Ascending aorta (tissue), 2 donors: ENCODE measurements around the gene PPAT. TPM values are rescaled to one million over a fixed set of nuclear protein-coding genes. Genes with fewer than 3 reads are reported as not detected.
"Not testable (repeated sequence)": the region's sequence is repeated elsewhere in the genome, so short reads cannot be mapped to it uniquely, and the experiment has no call there.

Experiments used
- DNase-seq, 2 donors: peaks; one replicate each; pipeline ENCODE4 v3.0.0-alpha.2; 2019; ENCODE audit warnings: low spot score in 2 of 2
- H3K27ac ChIP-seq, 2 donors: fragments of 200-600 bp; sonication (generic); one replicate each; pipeline ENCODE4 v1.5.1; 2016 to 2017; ENCODE audit warnings: mild to moderate bottlenecking in 1 of 2
- H3K27me3 ChIP-seq: fragments of 200-600 bp; sonication (generic); one replicate; pipeline ENCODE4 v1.5.1; 2017
- H3K36me3 ChIP-seq, 2 donors: fragments of 200-600 bp; sonication (generic); one replicate each; pipeline ENCODE4 v1.5.1; 2016
- H3K4me1 ChIP-seq, 2 donors: fragments of 200-600 bp; sonication (generic); one replicate each; pipeline ENCODE4 v1.5.1; 2016 to 2017; ENCODE audit warnings: mild to moderate bottlenecking in 1 of 2
- H3K4me3 ChIP-seq, 2 donors: fragments of 200-600 bp; sonication (generic); one replicate each; pipeline ENCODE4 v1.5.1; 2016 to 2017; ENCODE audit warnings: mild to moderate bottlenecking in 1 of 2
- H3K9me3 ChIP-seq, 2 donors: fragments of 200-600 bp; sonication (generic); one replicate each; pipeline ENCODE4 v1.5.1; 2016
- intact Hi-C: fragments of 100-400 bp; cut with DNase I; formaldehyde crosslinking; loops from one replicate; pipeline ENCODE4 v1.15.1; 2023
- total RNA-seq: library from RNA; depleted of rRNA; stranded (reverse); fragments of >200 nt; gene quantifications from one replicate; pipeline ENCODE4 v1.1.0, GENCODE V29; 2016
- TF ChIP-seq, protein P1 (sequence below), 3 experiments: fragments of 200-600 bp in 2 of 3; fragments of 450-650 bp in 1 of 3; sonication (generic) in 2 of 3; IDR thresholded peaks; one replicate each; pipeline ENCODE4 v1.5.1; 2016 to 2019; ENCODE audit warnings: antibody characterized with exemption in 3 of 3, mild to moderate bottlenecking in 1 of 3, moderate library complexity in 1 of 3

The PPAT gene
- total RNA-seq, 1 donor from 2014 or later: 3.6 TPM

- no peaks in the 10 kb centered on the region for H3K9me3 ChIP-seq
- H3K4me1 ChIP-seq: peaks cover 8 to 22% of the 10 kb centered on the region in 2 donors
- H3K27ac ChIP-seq: peak overlapping the region; percentile 84 to 93
- H3K27me3 ChIP-seq: no peaks in the 10 kb centered on the region
- H3K36me3 ChIP-seq: peaks cover 15 to 25% of the 10 kb centered on the region in 2 donors
- intact Hi-C loops: loop anchor here (5.0 to 10.0 kb wide), 2 partner anchors 41 to 437 kb away; partner anchors contain the start of gene REST
- no peak for DNase-seq
- peak overlapping the region; percentile 93 to 96 for H3K4me3 ChIP-seq
- TF ChIP-seq, protein P1, sequence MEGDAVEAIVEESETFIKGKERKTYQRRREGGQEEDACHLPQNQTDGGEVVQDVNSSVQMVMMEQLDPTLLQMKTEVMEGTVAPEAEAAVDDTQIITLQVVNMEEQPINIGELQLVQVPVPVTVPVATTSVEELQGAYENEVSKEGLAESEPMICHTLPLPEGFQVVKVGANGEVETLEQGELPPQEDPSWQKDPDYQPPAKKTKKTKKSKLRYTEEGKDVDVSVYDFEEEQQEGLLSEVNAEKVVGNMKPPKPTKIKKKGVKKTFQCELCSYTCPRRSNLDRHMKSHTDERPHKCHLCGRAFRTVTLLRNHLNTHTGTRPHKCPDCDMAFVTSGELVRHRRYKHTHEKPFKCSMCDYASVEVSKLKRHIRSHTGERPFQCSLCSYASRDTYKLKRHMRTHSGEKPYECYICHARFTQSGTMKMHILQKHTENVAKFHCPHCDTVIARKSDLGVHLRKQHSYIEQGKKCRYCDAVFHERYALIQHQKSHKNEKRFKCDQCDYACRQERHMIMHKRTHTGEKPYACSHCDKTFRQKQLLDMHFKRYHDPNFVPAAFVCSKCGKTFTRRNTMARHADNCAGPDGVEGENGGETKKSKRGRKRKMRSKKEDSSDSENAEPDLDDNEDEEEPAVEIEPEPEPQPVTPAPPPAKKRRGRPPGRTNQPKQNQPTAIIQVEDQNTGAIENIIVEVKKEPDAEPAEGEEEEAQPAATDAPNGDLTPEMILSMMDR (IDR thresholded peaks at IDR 0.05): no peak
Measured at GRCh38 chr4:56468097-56468422, 32.6 kb upstream of the PPAT start.

DNA sequence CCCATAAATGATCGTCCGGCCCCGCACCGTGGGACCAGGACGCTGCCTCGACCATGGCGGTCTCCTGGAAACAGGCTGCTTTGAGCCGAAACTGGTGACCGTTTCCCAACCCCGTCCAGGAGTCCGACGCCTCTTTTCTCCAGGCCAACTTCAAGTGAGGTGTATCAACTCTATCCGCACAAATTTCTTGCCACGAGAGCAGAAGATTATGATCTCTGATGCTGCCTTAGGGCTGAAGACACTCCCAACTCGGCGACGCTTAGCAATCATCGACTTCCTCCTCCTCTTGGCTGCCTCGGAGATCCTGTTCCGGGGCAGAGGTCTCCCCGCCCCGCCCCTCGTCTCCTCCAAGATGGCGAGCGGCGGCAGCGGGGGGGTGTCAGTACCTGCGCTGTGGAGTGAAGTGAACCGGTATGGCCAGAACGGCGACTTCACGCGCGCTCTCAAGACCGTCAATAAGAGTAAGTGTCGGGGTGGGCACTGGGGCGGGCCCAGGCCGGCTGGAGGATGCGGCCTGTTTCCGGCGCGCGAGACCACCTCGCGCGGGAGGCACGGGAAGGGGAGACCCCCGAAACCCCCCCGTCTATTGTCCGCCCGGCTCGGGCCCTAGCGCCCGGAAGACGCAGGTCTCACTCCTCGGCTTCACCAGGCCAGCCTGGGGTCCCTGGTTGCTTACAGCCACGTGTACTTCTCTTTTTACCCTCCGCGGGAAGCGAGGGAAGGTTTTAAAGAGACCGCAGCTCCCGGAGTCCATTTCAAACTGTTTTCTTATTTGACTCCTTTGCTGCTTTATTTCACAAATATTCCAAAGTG lies 32.1 kb upstream of the PPAT start, which contains the start of gene SRP72:
SRP72 (plus strand) TSS at position 334 of the 813 bp plus-strand sequence; CDS start at position 353, 19 bp downstream.
- TF ChIP-seq, protein P1 (IDR thresholded peaks at IDR 0.05): no peak
- H3K36me3 ChIP-seq: peaks cover 11 to 23% of the 10 kb centered on the region in 2 donors
- peak within 1 kb of the TSS; percentile 84 to 93 for H3K27ac ChIP-seq
- peak within 1 kb of the TSS; percentile 93 to 96 for H3K4me3 ChIP-seq
- no peaks in the 10 kb centered on the region for H3K27me3 ChIP-seq
- peaks cover 8 to 22% of the 10 kb centered on the region in 2 donors for H3K4me1 ChIP-seq
- no peaks in the 10 kb centered on the region for H3K9me3 ChIP-seq
- peak; percentile 66 to 94 for DNase-seq
- intact Hi-C loops: loop anchor here (1.0 to 10.0 kb wide), 5 partner anchors 32 to 437 kb away; partner anchors contain the start of genes AASDH, PPAT and REST

DNA sequence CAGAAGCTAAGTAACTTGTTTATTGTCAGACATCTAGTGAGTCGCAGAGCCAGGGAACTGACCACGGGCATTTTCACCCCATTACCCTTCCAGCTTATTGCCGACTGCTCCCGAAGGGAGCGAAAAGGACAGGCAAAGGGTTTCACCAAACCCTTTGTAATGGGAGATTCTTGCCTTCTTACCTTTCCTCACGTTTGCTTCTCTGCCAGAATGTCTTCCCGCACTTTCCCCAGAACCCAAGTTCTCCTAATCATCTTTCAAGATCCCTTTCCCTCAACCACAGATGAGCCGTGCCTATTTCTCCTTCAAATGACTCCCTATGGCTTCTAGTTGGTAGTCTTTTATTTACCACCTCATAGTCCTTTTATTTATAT lies 31.5 kb upstream of the PPAT start:
- no peak for DNase-seq
- H3K4me3 ChIP-seq: peak overlapping the region; percentile 93 to 96
- intact Hi-C loops: loop anchor here (1.0 to 10.0 kb wide), 5 partner anchors 32 to 438 kb away; partner anchors contain the start of genes AASDH, PPAT and REST
- H3K27ac ChIP-seq: peak overlapping the region; percentile 84 to 93
- TF ChIP-seq, protein P1 (IDR thresholded peaks at IDR 0.05): no peak
- H3K9me3 ChIP-seq: no peaks in the 10 kb centered on the region
- no peaks in the 10 kb centered on the region for H3K27me3 ChIP-seq
- H3K4me1 ChIP-seq: peaks cover 8 to 22% of the 10 kb centered on the region in 2 donors
- H3K36me3 ChIP-seq: peaks cover 8 to 22% of the 10 kb centered on the region in 2 donors

DNA sequence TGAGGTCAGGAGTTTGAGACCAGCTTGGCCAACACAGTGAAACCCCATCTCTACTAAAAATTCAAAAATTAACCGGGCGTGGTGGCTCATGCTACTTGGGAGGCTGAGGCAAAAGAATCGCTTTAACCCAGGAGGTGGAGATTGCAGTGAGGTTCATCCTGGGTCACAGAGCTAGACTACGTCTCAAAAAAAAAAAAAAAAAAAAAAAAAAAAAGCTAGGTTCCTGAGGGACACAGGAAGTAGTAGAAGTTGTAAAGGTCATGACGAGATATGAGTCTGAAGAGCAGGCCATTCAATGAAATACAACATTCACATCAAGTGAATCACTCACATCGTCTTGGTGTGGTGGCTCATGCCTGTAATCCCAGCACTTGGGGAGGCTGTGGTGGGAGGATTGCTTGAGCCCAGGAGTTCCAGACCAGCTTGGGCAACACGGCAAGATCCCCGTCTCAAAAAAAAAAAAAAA lies 30.9 kb upstream of the PPAT start:
- Histone ChIP-seq H3K4me1 (peaks cover 8 to 22% of the 10 kb centered on the region in 2 donors), H3K4me3 (peak overlapping the region; percentile 93 to 96), H3K36me3 (peaks cover 8 to 20% of the 10 kb centered on the region in 2 donors), H3K27ac (peak overlapping the region in 1 of 2 donors; percentile 93)
- not testable (repeated sequence) for H3K27me3 ChIP-seq, H3K9me3 ChIP-seq, DNase-seq
- intact Hi-C loops: loop anchor here (2.0 to 10.0 kb wide), 3 partner anchors 39 to 438 kb away; partner anchors contain the start of gene REST

DNA sequence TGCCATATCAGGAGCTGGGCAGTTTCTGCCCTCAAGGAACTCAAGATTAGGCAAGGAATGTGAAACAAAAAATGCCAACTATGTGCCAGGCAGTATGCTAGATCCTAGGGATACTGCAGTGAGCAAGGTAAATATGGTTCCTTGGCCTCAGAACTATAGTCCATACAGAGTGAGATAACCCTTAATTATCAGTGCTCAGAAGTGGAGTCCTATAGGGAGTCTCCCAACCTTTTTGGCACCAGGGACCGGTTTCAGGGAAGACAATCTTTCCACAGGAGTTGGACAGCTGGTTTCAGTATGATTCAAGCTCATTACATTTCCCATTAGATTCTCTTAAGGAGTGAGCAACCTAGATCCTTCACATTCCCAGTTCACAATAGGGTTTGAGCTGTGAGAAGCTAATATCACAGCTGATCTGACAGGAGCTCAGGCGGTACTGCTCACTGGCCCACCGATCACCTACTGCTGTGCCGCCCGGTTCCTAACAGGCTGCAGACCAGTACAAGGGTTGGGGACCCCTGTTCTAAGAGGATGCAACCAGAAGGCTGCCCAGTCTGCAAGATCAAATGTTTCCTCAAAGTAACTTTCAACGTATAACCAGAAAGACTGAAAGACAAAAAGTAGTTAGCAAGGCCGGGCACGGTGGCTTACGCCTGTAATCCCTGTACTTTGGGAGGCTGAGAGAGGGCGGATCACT lies 30.3 kb upstream of the PPAT start:
- H3K36me3 ChIP-seq: peaks cover 4 to 18% of the 10 kb centered on the region in 2 donors
- TF ChIP-seq, protein P1 (IDR thresholded peaks at IDR 0.05): no peak
- DNase-seq: no peak
- H3K9me3 ChIP-seq: no peaks in the 10 kb centered on the region
- no peaks in the 10 kb centered on the region for H3K27me3 ChIP-seq
- H3K4me1 ChIP-seq: peaks cover 8 to 22% of the 10 kb centered on the region in 2 donors
- H3K27ac ChIP-seq: no peak overlapping the region
- peak overlapping the region; percentile 44 to 93 for H3K4me3 ChIP-seq
- intact Hi-C loops: loop anchor here (2.0 to 10.0 kb wide), 3 partner anchors 38 to 439 kb away; partner anchors contain the start of gene REST
